GM12878 (cell line): Measurements from ENCODE around the gene ATP5ME.

Source experiments
- ATF7 ChIP-seq: fragments of 450-650 bp; IDR thresholded peaks from 2 replicates; pipeline ENCODE4 v1.6.1; 2016; ENCODE audit warnings: low read depth, mild to moderate bottlenecking
- CTCF ChIP-seq, 3 experiments: IDR thresholded peaks in 2 of 3; conservative IDR thresholded peaks in 1 of 3; 2 replicates each; pipeline ENCODE4 v1.5.1; 2011; ENCODE audit warnings: low read depth in 3 of 3, low read length in 3 of 3, mild to moderate bottlenecking in 3 of 3, control low read depth in 2 of 3, moderate library complexity in 2 of 3, inconsistent platforms in 1 of 3, mixed read lengths in 1 of 3; ENCODE audit not compliant: control insufficient read depth in 2 of 3, insufficient read depth in 1 of 3; ENCODE audit errors: extremely low read depth in 1 of 3
- ETV6 ChIP-seq, 2 experiments: fragments of 450-650 bp in 1 of 2; IDR thresholded peaks in 1 of 2; conservative IDR thresholded peaks in 1 of 2; 2 replicates each; pipeline ENCODE4 v1.6.1; 2014; ENCODE audit warnings: antibody characterized with exemption in 1 of 2, borderline replicate concordance in 1 of 2, low read depth in 1 of 2, mild to moderate bottlenecking in 1 of 2, moderate library complexity in 1 of 2
- MAX ChIP-seq: IDR thresholded peaks from 2 replicates; pipeline ENCODE4 v1.6.1; 2012; ENCODE audit warnings: low read depth, low read length, improper control_type of control experiment
- NR2C1 ChIP-seq: fragments of 450-650 bp; IDR thresholded peaks from 2 replicates; pipeline ENCODE4 v1.6.1; 2017; ENCODE audit warnings: antibody characterized with exemption, mild to moderate bottlenecking, moderate library complexity
- RAD51 ChIP-seq: fragments of 450-650 bp; IDR thresholded peaks from 2 replicates; pipeline ENCODE4 v1.6.1; 2016; ENCODE audit warnings: moderate library complexity, mild to moderate bottlenecking, inconsistent platforms
- SIN3A ChIP-seq: IDR thresholded peaks from 2 replicates; pipeline ENCODE4 v1.6.1; 2012; ENCODE audit warnings: low read depth, low read length, improper control_type of control experiment
- SMC3 ChIP-seq: IDR thresholded peaks from 2 replicates; pipeline ENCODE4 v1.6.1; 2011; ENCODE audit warnings: low read length, improper control_type of control experiment, borderline replicate concordance
- TAF1 ChIP-seq: IDR thresholded peaks from 2 replicates; pipeline ENCODE4 v1.6.1; 2011; ENCODE audit warnings: mild to moderate bottlenecking, low read depth, low read length, borderline replicate concordance
- TCF3 ChIP-seq: IDR thresholded peaks from 2 replicates; pipeline ENCODE4 v1.6.1; 2012; ENCODE audit warnings: low read depth, mild to moderate bottlenecking, low read length, borderline replicate concordance; ENCODE audit not compliant: insufficient read depth
- ZBTB33 ChIP-seq: fragments of 450-650 bp; IDR thresholded peaks from 2 replicates; pipeline ENCODE4 v1.6.1; 2017; ENCODE audit warnings: mild to moderate bottlenecking
- ZNF274 ChIP-seq: IDR thresholded peaks from one replicate; pipeline ENCODE4 v1.8.0; 2011; ENCODE audit not compliant: insufficient read length, insufficient read depth
- ZSCAN29 ChIP-seq: fragments of 450-650 bp; IDR thresholded peaks from 2 replicates; pipeline ENCODE4 v1.6.1; 2017; ENCODE audit warnings: mild to moderate bottlenecking, moderate library complexity

- no peak for TF ChIP-seq ZSCAN29
- TF ChIP-seq RAD51, result no peak
- no peak for TF ChIP-seq NR2C1
- TF ChIP-seq ETV6 (conservative IDR thresholded peaks at IDR 0.05 in 1 of 2, IDR thresholded peaks at IDR 0.05 in 1 of 2; ENCODE audit: borderline replicate concordance in 1 of 2, low read depth in 1 of 2), result no peak
- no peak for TF ChIP-seq CTCF (IDR thresholded peaks at IDR 0.05 in 2 of 3, conservative IDR thresholded peaks at IDR 0.05 in 1 of 3; ENCODE audit: control insufficient read depth in 2 of 3, extremely low read depth in 1 of 3, insufficient read depth in 1 of 3, low read depth in 3 of 3, low read length in 3 of 3)
- no peak for TF ChIP-seq SIN3A
- TF ChIP-seq ZNF274, result no peak
- no peak for TF ChIP-seq TCF3
- no peak for TF ChIP-seq SMC3
- TF ChIP-seq TAF1, result no peak
- no peak for TF ChIP-seq ATF7
- TF ChIP-seq ZBTB33, result no peak
- no peak for TF ChIP-seq MAX
Observed at GRCh38 chr4:649751-650310, 24.2 kb downstream of the ATP5ME start.
